NCI-H69 (cell line): Measurements from ENCODE around the gene BCO1.

Experiments used
- DNase-seq: peaks from one replicate; lab custom pipeline; 2025; lab: John Stamatoyannopoulos, UW

BCO1 gene

GRCh38 chr16:81232740-81233367, 5.6 kb upstream of the BCO1 start:
- no peak for DNase-seq

DNA sequence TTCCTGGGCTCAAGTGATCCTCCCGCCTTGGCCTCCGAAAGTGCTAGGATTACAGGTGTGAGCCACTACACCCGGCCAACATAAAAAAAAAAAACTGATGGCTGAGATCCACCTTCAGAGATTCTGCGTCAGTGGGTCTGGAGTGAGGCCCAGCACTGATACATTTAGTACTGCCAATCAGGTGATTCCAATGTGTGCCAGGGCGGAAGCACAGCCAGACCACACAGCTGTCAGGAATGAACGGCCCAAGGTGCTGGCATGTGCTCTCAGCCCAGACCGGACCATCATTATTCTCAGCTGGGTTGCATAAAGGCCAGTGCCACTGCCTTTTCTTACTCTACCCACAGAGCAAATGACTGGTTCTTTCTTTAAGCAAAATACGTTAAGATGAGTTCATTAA, 1.2 kb upstream of the BCO1 start:
- DNase-seq = no peak

DNA sequence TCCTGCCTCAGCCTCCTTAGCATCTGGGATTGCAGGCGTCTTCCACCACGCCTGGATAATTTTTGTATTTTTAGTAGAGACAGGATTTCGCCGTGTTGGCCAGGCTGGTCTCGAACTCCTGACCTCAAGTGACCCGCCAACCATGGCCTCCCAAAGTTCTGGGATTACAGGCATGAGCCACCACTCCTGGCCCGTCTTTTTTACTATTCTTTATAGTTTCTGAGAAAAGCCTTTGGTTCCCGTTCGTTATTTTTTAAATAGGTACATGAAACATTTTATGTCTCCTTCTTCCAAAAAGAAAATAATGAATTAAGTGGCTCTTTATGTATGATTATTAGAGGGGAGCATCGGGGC, 570 bp upstream of the BCO1 start:
- DNase-seq = no peak

- no peak for DNase-seq
Observed at GRCh38 chr16:81239367-81240121, 1.1 kb downstream of the BCO1 start.

DNA sequence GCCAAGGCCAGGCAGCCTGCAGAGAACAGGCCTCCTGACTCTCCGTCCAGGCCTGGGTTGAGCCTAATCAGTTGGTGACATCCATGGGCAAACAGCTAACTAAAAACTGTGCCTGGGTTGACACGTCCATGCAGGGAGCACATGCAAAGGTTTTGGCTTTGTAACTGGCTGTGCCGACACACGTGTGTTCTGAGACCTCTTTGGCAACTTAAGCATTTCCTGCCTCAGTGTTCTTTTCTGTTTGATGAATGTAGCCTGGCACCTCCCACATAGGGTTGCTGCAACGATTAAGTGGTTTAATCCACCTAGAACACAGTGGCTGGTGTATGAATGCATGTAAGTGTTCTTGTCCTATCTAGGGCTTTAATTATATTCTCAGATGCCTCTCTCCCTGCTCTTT, 3.2 kb downstream of the BCO1 start:
- no peak for DNase-seq

DNA sequence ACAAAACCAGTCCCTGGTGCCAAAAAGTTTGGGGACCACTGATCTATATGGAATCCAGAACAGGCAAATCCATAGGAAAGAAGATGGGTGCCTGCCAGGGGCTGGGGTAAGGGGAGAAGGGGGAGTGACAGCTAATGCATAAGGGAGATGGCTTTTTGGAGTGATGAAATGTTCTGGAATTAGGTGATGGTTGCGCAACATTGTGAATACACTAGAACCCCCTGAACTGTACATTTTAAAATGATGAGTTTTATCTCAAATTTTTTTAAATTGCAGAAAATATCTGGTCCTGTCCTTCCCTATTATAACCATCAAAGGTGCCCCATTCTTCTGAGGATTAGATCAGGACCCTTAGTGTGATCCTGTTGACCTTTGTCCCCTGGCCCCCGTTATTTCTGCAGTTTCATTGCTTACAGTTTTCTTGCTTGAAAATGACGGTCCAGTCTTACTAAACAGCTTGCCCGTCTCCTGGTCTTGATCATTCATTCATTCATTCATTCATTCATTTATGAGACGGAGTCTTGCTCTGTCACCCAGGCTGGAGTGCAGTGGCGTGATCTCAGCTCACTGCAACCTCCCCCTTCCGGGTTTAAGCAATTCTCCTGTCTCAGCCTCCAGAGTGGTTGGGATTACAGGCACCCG, 4.6 kb downstream of the BCO1 start:
- no peak for DNase-seq

GRCh38 chr16:81243942-81244341, 5.5 kb downstream of the BCO1 start:
- no peak for DNase-seq

DNA sequence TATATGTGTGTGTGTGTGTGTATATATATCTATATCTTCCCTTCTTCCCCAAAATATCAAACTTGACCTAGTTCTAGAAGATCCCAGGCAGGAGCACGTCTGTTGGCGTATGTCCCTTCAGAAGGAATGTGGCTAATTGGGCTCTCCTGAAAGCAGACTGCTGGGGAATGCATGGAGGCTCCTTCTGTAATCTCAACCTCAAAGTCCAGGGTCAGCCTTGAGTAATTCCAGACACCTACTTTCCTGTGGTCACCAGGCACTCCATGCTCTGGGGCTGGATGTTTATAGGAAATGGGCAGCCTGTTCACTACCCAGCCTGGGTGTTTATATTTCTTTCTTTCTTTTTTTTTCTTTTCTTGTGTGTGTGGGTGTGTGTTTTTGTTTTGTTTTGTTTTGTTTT, 13.4 kb downstream of the BCO1 start:
- DNase-seq = no peak

GRCh38 chr16:81253141-81253540, 14.7 kb downstream of the BCO1 start:
- DNase-seq = no peak

DNA sequence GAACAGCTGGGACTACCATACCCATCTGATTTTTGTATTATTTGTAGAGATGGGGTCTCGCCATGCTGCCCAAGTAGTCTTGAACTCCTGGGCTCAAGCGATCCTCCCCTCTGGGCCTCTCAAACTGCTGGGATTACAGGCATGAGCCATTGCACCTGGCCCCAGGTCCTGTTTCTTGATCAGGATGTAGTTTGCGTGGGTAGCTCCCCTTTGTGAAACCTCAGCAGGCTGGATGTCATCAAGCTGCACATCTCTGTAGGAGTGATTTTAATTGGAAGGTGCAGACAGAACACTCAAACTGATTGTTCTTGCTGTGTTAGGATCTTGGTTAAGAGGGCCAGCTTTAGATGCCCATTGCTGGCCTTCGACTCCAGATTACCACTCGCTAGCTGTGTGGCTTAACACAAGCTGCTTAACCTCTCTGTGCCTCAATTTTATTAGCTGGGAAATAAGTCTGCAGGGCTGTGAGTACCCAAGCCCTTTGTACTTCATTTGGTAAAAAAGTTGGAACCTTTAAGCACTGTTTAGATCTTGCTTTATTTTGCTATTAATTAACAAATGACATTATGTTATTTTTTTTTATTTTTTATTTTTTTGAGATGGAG, 16.5 kb downstream of the BCO1 start:
- DNase-seq = no peak

GRCh38 chr16:81259916-81260315, 21.4 kb downstream of the BCO1 start:
- DNase-seq = no peak

- no peak for DNase-seq
Observed at GRCh38 chr16:81261049-81261648, 22.7 kb downstream of the BCO1 start.

GRCh38 chr16:81263470-81264220, 25.2 kb downstream of the BCO1 start:
- DNase-seq = no peak

- no peak for DNase-seq
Observed at GRCh38 chr16:81264386-81264785, 25.9 kb downstream of the BCO1 start.

- no peak for DNase-seq
Observed at GRCh38 chr16:81265052-81265451, 26.6 kb downstream of the BCO1 start.

DNA sequence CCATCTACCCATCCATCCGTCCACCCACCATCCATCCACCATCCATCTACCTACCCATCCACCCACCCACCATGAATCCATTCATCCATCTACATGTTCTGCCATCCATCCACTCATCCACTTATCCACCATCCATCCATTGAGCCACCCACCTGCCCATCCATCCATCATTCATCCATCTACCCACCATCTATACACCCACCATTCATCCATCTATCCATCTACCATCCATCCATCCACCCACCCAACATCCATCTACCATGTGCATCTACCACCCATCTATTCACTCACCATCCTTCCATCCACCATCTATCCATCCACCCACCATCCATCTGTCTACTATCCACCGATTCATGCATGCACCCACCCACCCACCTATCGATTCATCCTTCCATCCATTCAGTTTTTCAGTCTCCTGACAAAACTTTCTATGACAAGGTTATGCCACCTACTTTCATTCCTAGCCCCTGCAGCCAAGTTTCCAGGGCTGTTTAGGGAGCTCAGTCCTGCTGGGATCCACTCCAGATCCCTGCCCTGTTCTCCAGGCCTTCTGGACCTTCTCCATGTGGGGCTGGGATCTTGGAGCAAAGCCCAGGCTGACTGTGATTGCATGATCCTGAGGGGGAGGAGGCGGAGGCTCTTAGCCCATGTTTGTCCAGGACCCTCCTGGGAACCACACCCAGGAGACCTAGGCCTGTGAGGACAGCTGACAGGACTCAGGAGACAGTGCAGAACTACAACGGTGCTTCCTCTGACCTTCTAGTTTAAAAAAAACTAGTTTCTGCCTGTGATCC, 27.4 kb downstream of the BCO1 start:
- DNase-seq = peak; percentile 40

- DNase-seq = peak; percentile 32
Observed at GRCh38 chr16:81266680-81267095, 28.2 kb downstream of the BCO1 start.

DNA sequence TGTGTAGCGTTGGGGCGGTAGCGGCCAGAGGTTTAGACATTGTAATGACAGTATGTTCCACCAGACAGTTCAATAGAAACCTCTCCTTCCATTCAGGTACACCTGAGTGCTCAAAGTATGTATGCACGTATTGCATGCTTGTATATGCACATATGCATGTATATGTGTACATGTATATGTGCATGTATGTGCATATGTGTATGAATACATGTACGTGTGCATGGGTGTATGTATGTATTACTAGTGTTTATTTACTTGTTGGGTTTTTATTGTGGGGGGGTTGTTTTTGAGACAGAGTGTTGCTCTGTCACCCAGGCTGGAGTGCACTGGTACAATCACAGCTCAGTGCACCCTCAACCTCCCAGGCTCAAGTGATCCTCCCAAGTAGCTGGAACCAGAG, 30.0 kb downstream of the BCO1 start:
- no peak for DNase-seq

DNA sequence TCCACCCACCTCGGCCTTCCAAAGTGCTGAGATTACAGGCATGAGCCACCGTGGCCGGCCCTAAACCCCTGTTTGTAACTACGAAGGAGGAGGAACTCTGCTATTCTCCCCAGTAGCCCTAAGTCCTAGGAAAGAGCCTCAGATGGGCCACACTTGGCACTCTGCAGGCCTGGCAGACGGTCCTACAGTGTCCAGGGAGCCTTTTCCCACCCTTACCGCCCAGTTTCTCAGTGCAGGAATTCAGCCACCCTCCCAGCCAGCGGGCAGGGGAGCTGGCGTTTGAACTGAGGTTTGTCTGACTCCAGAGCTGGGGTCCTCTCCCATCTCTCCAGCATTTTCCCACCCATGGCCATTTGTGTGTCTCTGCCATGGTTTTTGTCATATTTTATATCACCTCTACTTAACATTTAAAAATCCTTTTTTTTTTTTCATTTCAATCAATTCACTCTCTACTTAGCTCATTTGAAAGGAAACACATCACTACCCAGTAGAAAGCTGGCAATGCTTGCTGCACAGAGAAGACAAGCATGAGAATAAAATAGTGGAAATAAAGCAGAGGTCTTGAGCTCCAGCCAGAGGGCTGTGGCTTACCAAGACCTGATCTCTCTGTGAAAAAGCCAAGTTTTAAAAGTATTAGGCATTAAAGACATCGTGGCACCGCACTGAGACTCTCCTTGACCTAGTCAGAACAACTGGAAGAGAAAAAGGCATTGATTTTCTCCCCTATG, 34.9 kb downstream of the BCO1 start:
- no peak for DNase-seq

DNA sequence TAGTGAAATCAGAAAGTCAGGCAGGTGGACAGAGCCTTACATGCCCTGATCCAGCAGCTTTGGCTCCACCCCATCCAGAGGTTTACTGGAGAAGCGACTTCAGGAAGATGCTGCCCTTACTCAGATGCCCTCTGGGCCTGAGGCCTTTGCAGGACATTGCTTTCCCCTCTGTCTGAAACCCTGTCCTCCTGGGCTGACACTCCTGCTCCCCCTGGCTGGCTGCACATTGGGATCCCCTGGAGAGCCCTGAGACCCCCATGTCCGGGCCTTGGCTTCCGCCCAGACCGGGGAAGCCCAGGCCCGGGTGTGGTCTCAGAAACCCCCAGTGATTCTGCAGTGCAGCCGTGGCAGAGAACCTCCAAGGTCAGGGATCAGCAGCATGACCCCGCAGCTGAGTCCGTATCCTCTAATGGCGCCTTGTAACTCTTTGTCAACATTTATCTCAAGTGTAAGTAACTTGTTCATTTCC, 36.6 kb downstream of the BCO1 start:
- no peak for DNase-seq
